ENCODE results near the gene ZNF521. TPM values are rescaled to one million over a fixed set of nuclear protein-coding genes. Genes with fewer than 3 reads are reported as not detected.

ZNF521 gene
- total RNA-seq, 2 experiments from 2014 or later, result 0.85 to 2.8 TPM

DNA sequence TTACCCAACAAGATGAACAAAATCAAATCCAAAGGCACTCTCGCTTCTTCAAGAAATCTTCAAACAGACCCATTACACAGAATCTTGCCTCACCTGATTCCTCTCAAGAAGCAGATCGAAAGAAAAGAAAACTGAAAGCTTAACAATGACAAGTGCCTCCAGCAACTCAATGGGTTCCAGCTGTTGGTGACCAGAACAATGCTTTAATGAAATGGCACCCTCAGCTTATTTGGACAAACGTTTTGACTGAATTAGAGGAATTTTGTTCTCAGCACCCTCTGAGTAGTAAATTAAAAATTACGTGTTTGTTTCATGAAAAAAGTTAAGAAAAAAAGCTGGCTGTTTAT is 211.0 kb downstream of the ZNF521 start:
- BruUV-seq (replicated peaks), result no TSS peak
- CTCF ChIA-PET (ENCODE audit: unreplicated experiment), result no interaction called here

DNA sequence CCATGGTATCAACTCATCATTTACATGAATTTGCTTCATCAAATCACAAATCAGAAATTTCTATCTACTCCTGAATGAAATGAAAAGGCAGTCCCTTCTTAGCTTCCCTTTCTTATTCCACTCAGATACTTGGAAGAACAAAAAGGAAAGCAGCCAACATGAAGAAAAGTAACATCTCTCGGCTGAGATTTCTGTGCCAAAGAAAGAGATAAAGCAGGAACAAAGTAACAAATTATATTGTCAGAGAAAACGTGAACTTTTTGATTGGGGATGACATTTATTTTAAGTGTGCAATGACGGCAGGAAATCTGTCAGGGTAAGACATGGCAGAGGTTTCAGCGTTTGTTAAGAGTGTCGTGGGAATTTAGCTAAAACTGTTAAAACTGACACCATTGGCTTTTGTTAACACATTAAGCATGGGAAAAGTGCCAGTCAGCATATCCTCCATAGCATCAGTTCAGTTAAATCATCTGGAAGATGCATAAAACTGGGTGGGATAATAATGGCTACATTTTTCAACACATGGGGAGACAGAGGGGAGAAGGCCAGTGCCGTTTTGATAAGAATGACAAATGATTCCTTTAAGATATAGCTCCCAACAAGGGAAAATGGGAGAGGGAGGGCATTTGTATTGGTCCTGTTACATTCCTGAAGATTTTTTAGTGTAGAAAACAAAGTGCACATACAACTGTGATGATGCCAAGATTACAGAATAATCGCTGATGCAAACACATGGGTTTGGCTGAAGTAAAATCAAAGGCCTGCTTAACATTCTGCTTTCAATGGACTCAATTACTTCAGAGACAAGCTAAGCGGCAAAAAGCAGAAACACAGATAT is 211.6 kb downstream of the ZNF521 start:
- no TSS peak for BruUV-seq (replicated peaks)
- Histone ChIP-seq H3K36me3 (ENCODE audit: insufficient read depth, low read length) (no peaks in the 10 kb centered on the region), H3K27ac (ENCODE audit: low read depth, low read length, poor library complexity, severe bottlenecking) (no peak overlapping the region), H3K4me2 (ENCODE audit: low read length) (no peak overlapping the region), H4K20me1 (ENCODE audit: insufficient read depth, low read length) (no peaks in the 10 kb centered on the region), H3K79me2 (ENCODE audit: insufficient read depth, low read depth, low read length) (no peaks in the 10 kb centered on the region), H3K4me3 (ENCODE audit: low read depth, low read length, poor library complexity, severe bottlenecking) (no peak overlapping the region), H3K9me3 (ENCODE audit: low read length) (no peaks in the 10 kb centered on the region), H3K4me1 (ENCODE audit: insufficient read depth, low read length, poor library complexity, severe bottlenecking) (peaks cover 4% of the 10 kb centered on the region), H2AFZ (ENCODE audit: low read length) (no peak overlapping the region), H3K9me2 (ENCODE audit: insufficient read depth, low read length) (no peaks in the 10 kb centered on the region)
- ChIA-PET POLR2A (interaction anchor here (1.9 kb wide), 1 partner anchor 37 kb away, joined by 6 read pairs; no protein-coding TSS in a partner anchor), CTCF (ENCODE audit: unreplicated experiment) (no interaction called here)
- no peak for DNase-seq (ENCODE audit: low spot score)
- intact Hi-C loops (cut with micrococcal nuclease; ENCODE audit: unreplicated experiment), result no loop called here
- TF ChIP-seq CTCF (conservative IDR thresholded peaks at IDR 0.05; ENCODE audit: low read length) (no peak), EZH2phosphoT487 (IDR thresholded peaks at IDR 0.05; ENCODE audit: borderline replicate concordance, low read depth, low read length) (no peak)

More for the DNA sequence above, 211.0 kb downstream of the ZNF521 start:
- POLR2A ChIA-PET, result interaction anchor here (1.9 kb wide), 1 partner anchor 38 kb away, joined by 6 read pairs; no protein-coding TSS in a partner anchor
- Histone ChIP-seq H3K9me3 (ENCODE audit: low read length) (no peaks in the 10 kb centered on the region), H3K36me3 (ENCODE audit: insufficient read depth, low read length) (no peaks in the 10 kb centered on the region), H3K9me2 (ENCODE audit: insufficient read depth, low read length) (no peaks in the 10 kb centered on the region), H3K4me3 (ENCODE audit: low read depth, low read length, poor library complexity, severe bottlenecking) (no peak overlapping the region), H3K79me2 (ENCODE audit: insufficient read depth, low read depth, low read length) (no peaks in the 10 kb centered on the region), H3K4me1 (ENCODE audit: insufficient read depth, low read length, poor library complexity, severe bottlenecking) (no peaks in the 10 kb centered on the region), H3K4me2 (ENCODE audit: low read length) (no peak overlapping the region), H2AFZ (ENCODE audit: low read length) (no peak overlapping the region), H4K20me1 (ENCODE audit: insufficient read depth, low read length) (no peaks in the 10 kb centered on the region), H3K27ac (ENCODE audit: low read depth, low read length, poor library complexity, severe bottlenecking) (no peak overlapping the region)
- intact Hi-C loops (cut with micrococcal nuclease; ENCODE audit: unreplicated experiment), result no loop called here
- DNase-seq (ENCODE audit: low spot score), result no peak
- TF ChIP-seq EZH2phosphoT487 (IDR thresholded peaks at IDR 0.05; ENCODE audit: borderline replicate concordance, low read depth, low read length) (no peak), CTCF (conservative IDR thresholded peaks at IDR 0.05; ENCODE audit: low read length) (no peak)

DNA sequence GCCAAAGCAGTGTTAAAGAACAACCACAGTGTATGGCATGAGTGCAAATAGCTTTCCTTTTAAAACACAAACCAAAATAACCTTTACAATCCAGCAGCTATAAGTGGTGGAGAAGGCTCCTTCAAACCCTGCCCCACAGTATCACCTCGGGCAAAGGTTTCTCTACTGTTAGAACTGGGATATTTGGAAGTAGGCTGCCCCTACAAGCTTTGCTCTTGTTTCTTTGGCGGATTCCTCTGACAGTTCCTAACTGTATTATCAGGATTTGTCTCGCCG is 214.8 kb downstream of the ZNF521 start:
- Histone ChIP-seq H3K27ac (ENCODE audit: low read depth, low read length, poor library complexity, severe bottlenecking) (no peak overlapping the region), H3K4me2 (ENCODE audit: low read length) (no peak overlapping the region), H3K4me3 (ENCODE audit: low read depth, low read length, poor library complexity, severe bottlenecking) (no peak overlapping the region), H3K9me3 (ENCODE audit: low read length) (no peaks in the 10 kb centered on the region), H3K4me1 (ENCODE audit: insufficient read depth, low read length, poor library complexity, severe bottlenecking) (peaks cover 10% of the 10 kb centered on the region), H2AFZ (ENCODE audit: low read length) (no peak overlapping the region), H3K79me2 (ENCODE audit: insufficient read depth, low read depth, low read length) (no peaks in the 10 kb centered on the region), H3K36me3 (ENCODE audit: insufficient read depth, low read length) (no peaks in the 10 kb centered on the region), H4K20me1 (ENCODE audit: insufficient read depth, low read length) (no peaks in the 10 kb centered on the region), H3K9me2 (ENCODE audit: insufficient read depth, low read length) (no peaks in the 10 kb centered on the region)
- no peak for DNase-seq (ENCODE audit: low spot score)
- TF ChIP-seq EZH2phosphoT487 (IDR thresholded peaks at IDR 0.05; ENCODE audit: borderline replicate concordance, low read depth, low read length) (no peak), CTCF (conservative IDR thresholded peaks at IDR 0.05; ENCODE audit: low read length) (no peak)
- CTCF ChIA-PET (ENCODE audit: unreplicated experiment), result no interaction called here
- POLR2A ChIA-PET, result interaction anchor here (0.6 kb wide), 1 partner anchor 319 kb away, joined by 3 read pairs; no protein-coding TSS in a partner anchor
- no TSS peak for BruUV-seq (replicated peaks)
- intact Hi-C loops (cut with micrococcal nuclease; ENCODE audit: unreplicated experiment), result no loop called here

All from OCI-LY7 (cell line).